ENCODE measurements around the gene INSIG2.

INSIG2 gene

GRCh38 chr2:118088051-118089024, at the start of gene INSIG2:
Gene INSIG2, plus strand, starts transcription at chr2:118088471. Its CDS starts 8,086 bp downstream, at chr2:118096557.
- H3K4me1 Mint-ChIP-seq = peaks cover 17% of the 10 kb centered on the region
- H3K36me3 Mint-ChIP-seq = peaks cover 5% of the 10 kb centered on the region
- CTCF ChIA-PET = interaction anchor here (0.7 to 2.9 kb wide), 3 partner anchors 10 to 85 kb away, joined by 3 to 8 read pairs (median 5); no protein-coding TSS in a partner anchor
- no peaks in the 10 kb centered on the region for H3K9me3 Mint-ChIP-seq
- H3K27me3 Mint-ChIP-seq = peaks cover 11% of the 10 kb centered on the region
- H3K4me3 Mint-ChIP-seq = peak within 1 kb of the TSS; percentile 88
- DNase-seq = peak; percentile 94
- peak within 1 kb of the TSS; percentile 84 for H3K27ac Mint-ChIP-seq

- CTCF ChIA-PET = interaction anchor here (1.4 kb wide), 1 partner anchor 8 kb away, joined by 7 read pairs; no protein-coding TSS in a partner anchor
- Mint-ChIP-seq H3K36me3 (no peaks in the 10 kb centered on the region), H3K9me3 (peaks cover 4% of the 10 kb centered on the region), H3K4me1 (no peaks in the 10 kb centered on the region), H3K27ac (no peak overlapping the region), H3K4me3 (no peak overlapping the region), H3K27me3 (peaks cover 27% of the 10 kb centered on the region)
- no peak for DNase-seq
Measured at GRCh38 chr2:118040891-118041290, 47.4 kb upstream of the INSIG2 start.

GRCh38 chr2:118044103-118044716, 44.1 kb upstream of the INSIG2 start:
- Mint-ChIP-seq H3K36me3 (no peaks in the 10 kb centered on the region), H3K4me3 (no peak overlapping the region), H3K27me3 (peaks cover 34% of the 10 kb centered on the region), H3K27ac (no peak overlapping the region), H3K4me1 (no peaks in the 10 kb centered on the region), H3K9me3 (no peaks in the 10 kb centered on the region)
- no peak for DNase-seq
- CTCF ChIA-PET = interaction anchor here (1.5 kb wide), 1 partner anchor 7 kb away, joined by 6 read pairs; no protein-coding TSS in a partner anchor

GRCh38 chr2:118044854-118045253, 43.4 kb upstream of the INSIG2 start:
- Mint-ChIP-seq H3K27me3 (peaks cover 34% of the 10 kb centered on the region), H3K27ac (no peak overlapping the region), H3K36me3 (no peaks in the 10 kb centered on the region), H3K9me3 (no peaks in the 10 kb centered on the region), H3K4me1 (no peaks in the 10 kb centered on the region), H3K4me3 (no peak overlapping the region)
- DNase-seq = no peak
- CTCF ChIA-PET = no interaction called here

GRCh38 chr2:118045286-118045685, 43.0 kb upstream of the INSIG2 start:
- Mint-ChIP-seq H3K27me3 (peaks cover 35% of the 10 kb centered on the region), H3K9me3 (no peaks in the 10 kb centered on the region), H3K4me1 (no peaks in the 10 kb centered on the region), H3K27ac (no peak overlapping the region), H3K36me3 (no peaks in the 10 kb centered on the region), H3K4me3 (no peak overlapping the region)
- CTCF ChIA-PET = interaction anchor here (0.9 to 2.0 kb wide), 2 partner anchors 13 to 810 kb away, joined by 3 to 11 read pairs; no protein-coding TSS in a partner anchor
- no peak for DNase-seq

GRCh38 chr2:118046634-118047210, 41.5 kb upstream of the INSIG2 start:
- DNase-seq = no peak
- Mint-ChIP-seq H3K9me3 (no peaks in the 10 kb centered on the region), H3K36me3 (no peaks in the 10 kb centered on the region), H3K4me3 (no peak overlapping the region), H3K27ac (no peak overlapping the region), H3K27me3 (peaks cover 34% of the 10 kb centered on the region), H3K4me1 (no peaks in the 10 kb centered on the region)
- CTCF ChIA-PET = interaction anchor here (0.8 to 2.5 kb wide), 30 partner anchors 8 to 834 kb away, joined by 3 to 14 read pairs (median 4); no protein-coding TSS in a partner anchor

GRCh38 chr2:118047380-118047826, 40.9 kb upstream of the INSIG2 start:
- Mint-ChIP-seq H3K9me3 (no peaks in the 10 kb centered on the region), H3K4me3 (no peak overlapping the region), H3K27ac (no peak overlapping the region), H3K4me1 (no peaks in the 10 kb centered on the region), H3K36me3 (no peaks in the 10 kb centered on the region), H3K27me3 (peaks cover 35% of the 10 kb centered on the region)
- CTCF ChIA-PET = interaction anchor here (0.8 to 2.5 kb wide), 23 partner anchors 9 to 833 kb away, joined by 3 to 14 read pairs (median 4); no protein-coding TSS in a partner anchor
- no peak for DNase-seq

GRCh38 chr2:118048401-118048800, 39.9 kb upstream of the INSIG2 start:
- Mint-ChIP-seq H3K4me1 (no peaks in the 10 kb centered on the region), H3K4me3 (no peak overlapping the region), H3K36me3 (no peaks in the 10 kb centered on the region), H3K27ac (no peak overlapping the region), H3K9me3 (no peaks in the 10 kb centered on the region), H3K27me3 (peaks cover 35% of the 10 kb centered on the region)
- DNase-seq = no peak
- CTCF ChIA-PET = interaction anchor here (1.2 to 2.5 kb wide), 2 partner anchors 12 to 14 kb away, joined by 4 to 14 read pairs; no protein-coding TSS in a partner anchor

GRCh38 chr2:118049140-118049815, 39.0 kb upstream of the INSIG2 start:
- H3K27ac Mint-ChIP-seq = no peak overlapping the region
- no peaks in the 10 kb centered on the region for H3K9me3 Mint-ChIP-seq
- no peak overlapping the region for H3K4me3 Mint-ChIP-seq
- H3K36me3 Mint-ChIP-seq = no peaks in the 10 kb centered on the region
- H3K27me3 Mint-ChIP-seq = peaks cover 31% of the 10 kb centered on the region
- DNase-seq = no peak
- CTCF ChIA-PET = no interaction called here
- no peaks in the 10 kb centered on the region for H3K4me1 Mint-ChIP-seq

GRCh38 chr2:118049816-118050140, 38.5 kb upstream of the INSIG2 start:
- CTCF ChIA-PET = no interaction called here
- H3K27ac Mint-ChIP-seq = no peak overlapping the region
- no peaks in the 10 kb centered on the region for H3K4me1 Mint-ChIP-seq
- no peaks in the 10 kb centered on the region for H3K36me3 Mint-ChIP-seq
- no peak overlapping the region for H3K4me3 Mint-ChIP-seq
- peaks cover 28% of the 10 kb centered on the region for H3K27me3 Mint-ChIP-seq
- H3K9me3 Mint-ChIP-seq = no peaks in the 10 kb centered on the region
- no peak for DNase-seq

GRCh38 chr2:118050386-118050785, 37.9 kb upstream of the INSIG2 start:
- DNase-seq = no peak
- Mint-ChIP-seq H3K4me1 (no peaks in the 10 kb centered on the region), H3K27ac (no peak overlapping the region), H3K4me3 (no peak overlapping the region), H3K27me3 (peaks cover 33% of the 10 kb centered on the region), H3K9me3 (no peaks in the 10 kb centered on the region), H3K36me3 (no peaks in the 10 kb centered on the region)
- CTCF ChIA-PET = no interaction called here

GRCh38 chr2:118050974-118051373, 37.3 kb upstream of the INSIG2 start:
- no peaks in the 10 kb centered on the region for H3K4me1 Mint-ChIP-seq
- H3K9me3 Mint-ChIP-seq = no peaks in the 10 kb centered on the region
- H3K36me3 Mint-ChIP-seq = no peaks in the 10 kb centered on the region
- H3K4me3 Mint-ChIP-seq = no peak overlapping the region
- CTCF ChIA-PET = interaction anchor here (0.9 to 1.7 kb wide), 2 partner anchors 8 to 171 kb away, joined by 4 to 6 read pairs; no protein-coding TSS in a partner anchor
- DNase-seq = no peak
- peaks cover 39% of the 10 kb centered on the region for H3K27me3 Mint-ChIP-seq
- no peak overlapping the region for H3K27ac Mint-ChIP-seq

- no peaks in the 10 kb centered on the region for H3K9me3 Mint-ChIP-seq
- CTCF ChIA-PET = interaction anchor here (0.7 to 1.7 kb wide), 3 partner anchors 9 to 170 kb away, joined by 3 to 6 read pairs (median 4); no protein-coding TSS in a partner anchor
- no peaks in the 10 kb centered on the region for H3K36me3 Mint-ChIP-seq
- no peak overlapping the region for H3K27ac Mint-ChIP-seq
- H3K4me1 Mint-ChIP-seq = no peaks in the 10 kb centered on the region
- no peak for DNase-seq
- H3K4me3 Mint-ChIP-seq = no peak overlapping the region
- peaks cover 40% of the 10 kb centered on the region for H3K27me3 Mint-ChIP-seq
Measured at GRCh38 chr2:118051826-118052358, 36.4 kb upstream of the INSIG2 start.
